PC-3 (cell line): Measurements from ENCODE around the gene PPP1R3C. TPM values are rescaled to one million over a fixed set of nuclear protein-coding genes. Genes with fewer than 3 reads are reported as not detected.

ENCODE experiments used
- ATAC-seq: fragments of 200-7000 bp; cut with Tn5 transposase; 2 replicates; pipeline ENCODE4 v1.9.1; 2020; ENCODE audit warnings: mild to moderate bottlenecking, moderate library complexity
- BruUV-seq: library from RNA; stranded (reverse); fragments of 400-500 nt; replicated peaks from 2 replicates; lab custom pipeline; 2021; lab: Mats Ljungman, UMichigan
- CTCF ChIA-PET: fragments of 300-600 bp; sonication (Branson Sonifier 250); formaldehyde crosslinking; loops from one replicate; lab custom pipeline; 2022; ENCODE audit warnings: antibody characterized with exemption; lab: Charles Lee
- POLR2A ChIA-PET: fragments of 300-600 bp; sonication (Branson Sonifier 250); formaldehyde crosslinking; loops from one replicate; lab custom pipeline; 2022; ENCODE audit warnings: antibody characterized with exemption; ENCODE audit not compliant: unreplicated experiment; lab: Charles Lee
- DNase-seq: peaks from one replicate; pipeline ENCODE4 v3.0.0-alpha.2; 2015
- H2AFZ ChIP-seq: fragments of 300-600 bp; sonication (generic); 2 replicates; pipeline ENCODE4 v1.6.0; 2016; ENCODE audit warnings: antibody characterized with exemption, low read length
- H3F3A ChIP-seq: fragments of 300-600 bp; sonication (generic); one replicate; pipeline ENCODE4 v1.6.0; 2017; ENCODE audit warnings: antibody characterized with exemption, low read length, control low read depth, mild to moderate bottlenecking; ENCODE audit not compliant: unreplicated experiment
- H3K27ac ChIP-seq: fragments of 300-600 bp; sonication (generic); 2 replicates; pipeline ENCODE4 v1.5.1; 2016; ENCODE audit warnings: mild to moderate bottlenecking, low read length
- H3K27me3 ChIP-seq: fragments of 300-600 bp; sonication (generic); 2 replicates; pipeline ENCODE4 v1.6.1; 2016; ENCODE audit warnings: low read length, mixed read lengths
- H3K36me3 ChIP-seq: fragments of 300-600 bp; sonication (generic); 2 replicates; pipeline ENCODE4 v1.6.1; 2016; ENCODE audit warnings: low read depth, mixed run types, low read length, mixed read lengths
- H3K4me1 ChIP-seq: fragments of 300-600 bp; sonication (generic); 2 replicates; pipeline ENCODE4 v1.5.1; 2016; ENCODE audit warnings: low read length; ENCODE audit not compliant: insufficient read depth
- H3K4me2 ChIP-seq: fragments of 300-600 bp; sonication (generic); 2 replicates; pipeline ENCODE4 v1.6.0; 2016; ENCODE audit warnings: low read length
- H3K4me3 ChIP-seq: fragments of 300-600 bp; sonication (generic); 2 replicates; pipeline ENCODE4 v1.5.1; 2016; ENCODE audit warnings: mild to moderate bottlenecking, low read length, mixed read lengths
- H3K79me2 ChIP-seq: fragments of 300-600 bp; sonication (generic); 2 replicates; pipeline ENCODE4 v1.6.1; 2017; ENCODE audit warnings: low read length, mixed read lengths
- H3K9ac ChIP-seq: fragments of 300-600 bp; sonication (generic); 2 replicates; pipeline ENCODE4 v1.6.0; 2016; ENCODE audit warnings: mild to moderate bottlenecking, low read length
- H3K9me2 ChIP-seq: fragments of 300-600 bp; sonication (generic); replicated peaks from 2 replicates; pipeline ENCODE4 v1.6.1; 2016; ENCODE audit warnings: mixed run types, low read length, mixed read lengths
- H3K9me3 ChIP-seq: fragments of 300-600 bp; sonication (generic); 2 replicates; pipeline ENCODE4 v1.6.1; 2016; ENCODE audit warnings: low read length, mixed read lengths
- H4K20me1 ChIP-seq: fragments of 300-600 bp; sonication (generic); 2 replicates; pipeline ENCODE4 v1.6.1; 2016; ENCODE audit warnings: low read length, mixed read lengths
- EZH2 ChIP-seq: fragments of 300-600 bp; sonication (generic); IDR thresholded peaks from one replicate; pipeline ENCODE4 v1.6.1; 2017; ENCODE audit warnings: antibody characterized with exemption, mild to moderate bottlenecking, low read length; ENCODE audit not compliant: unreplicated experiment
- EZH2phosphoT487 ChIP-seq: fragments of 300-600 bp; sonication (generic); IDR thresholded peaks from 2 replicates; pipeline ENCODE4 v1.6.1; 2018; ENCODE audit warnings: mild to moderate bottlenecking, antibody characterized with exemption, low read length, borderline replicate concordance
- intact Hi-C: fragments of 100-400 bp; cut with micrococcal nuclease; formaldehyde crosslinking; loops from 2 replicates; pipeline ENCODE4 v1.9.0; 2023
- total RNA-seq: library from RNA; depleted of rRNA; stranded (reverse); fragments of >200 nt; gene quantifications from 2 replicates; pipeline ENCODE4 v1.2.3, GENCODE V29; 2014
- TF ChIP-seq, protein P1 (sequence below): fragments of 300-600 bp; sonication (generic); conservative IDR thresholded peaks from 2 replicates; pipeline ENCODE4 v1.5.1; 2017; ENCODE audit warnings: antibody characterized with exemption, low read depth, mild to moderate bottlenecking, low read length

Gene PPP1R3C
- total RNA-seq, 1 experiment from 2014 or later, result not detected

GRCh38 chr10:91613411-91614187 is 19.3 kb downstream of the PPP1R3C start:
- no TSS peak for BruUV-seq
- Histone ChIP-seq H3K9me3 (no peaks in the 10 kb centered on the region), H3K4me1 (peaks cover 38% of the 10 kb centered on the region), H3K9ac (peak overlapping the region; percentile 70), H4K20me1 (no peaks in the 10 kb centered on the region), H3K36me3 (no peaks in the 10 kb centered on the region), H2AFZ (0 out of 2 replicates have a peak overlapping the region, but pooled peaks have one; percentile 19), H3K27me3 (no peaks in the 10 kb centered on the region), H3F3A (peaks cover 8% of the 10 kb centered on the region), H3K9me2 (no peaks in the 10 kb centered on the region), H3K27ac (peak overlapping the region; percentile 97), H3K79me2 (no peaks in the 10 kb centered on the region), H3K4me3 (peak overlapping the region; percentile 35; the same call in 1 of the 2 replicates), H3K4me2 (peak overlapping the region; percentile 72)
- CTCF ChIA-PET, result interaction anchor here (0.5 to 1.4 kb wide), 2 partner anchors 21 to 23 kb away, joined by 3 read pairs; no protein-coding TSS in a partner anchor
- ATAC-seq, result peak; percentile 83
- POLR2A ChIA-PET, result interaction anchor here (0.5 to 1.1 kb wide), 5 partner anchors 23 to 1104 kb away, joined by 3 to 5 read pairs (median 4); no protein-coding TSS in a partner anchor
- TF ChIP-seq, protein P1, sequence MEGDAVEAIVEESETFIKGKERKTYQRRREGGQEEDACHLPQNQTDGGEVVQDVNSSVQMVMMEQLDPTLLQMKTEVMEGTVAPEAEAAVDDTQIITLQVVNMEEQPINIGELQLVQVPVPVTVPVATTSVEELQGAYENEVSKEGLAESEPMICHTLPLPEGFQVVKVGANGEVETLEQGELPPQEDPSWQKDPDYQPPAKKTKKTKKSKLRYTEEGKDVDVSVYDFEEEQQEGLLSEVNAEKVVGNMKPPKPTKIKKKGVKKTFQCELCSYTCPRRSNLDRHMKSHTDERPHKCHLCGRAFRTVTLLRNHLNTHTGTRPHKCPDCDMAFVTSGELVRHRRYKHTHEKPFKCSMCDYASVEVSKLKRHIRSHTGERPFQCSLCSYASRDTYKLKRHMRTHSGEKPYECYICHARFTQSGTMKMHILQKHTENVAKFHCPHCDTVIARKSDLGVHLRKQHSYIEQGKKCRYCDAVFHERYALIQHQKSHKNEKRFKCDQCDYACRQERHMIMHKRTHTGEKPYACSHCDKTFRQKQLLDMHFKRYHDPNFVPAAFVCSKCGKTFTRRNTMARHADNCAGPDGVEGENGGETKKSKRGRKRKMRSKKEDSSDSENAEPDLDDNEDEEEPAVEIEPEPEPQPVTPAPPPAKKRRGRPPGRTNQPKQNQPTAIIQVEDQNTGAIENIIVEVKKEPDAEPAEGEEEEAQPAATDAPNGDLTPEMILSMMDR, result no peak
- TF ChIP-seq EZH2phosphoT487 (no peak), EZH2 (no peak)
- intact Hi-C loops, result loop anchor here (1.0 kb wide), 1 partner anchor 23 kb away; no protein-coding TSS in a partner anchor
- DNase-seq, result peak; percentile 93

GRCh38 chr10:91610919-91611318 is 22.0 kb downstream of the PPP1R3C start:
- no peak for TF ChIP-seq EZH2phosphoT487
- no peak for TF ChIP-seq EZH2
- no peak overlapping the region for H3K9ac ChIP-seq
- ATAC-seq (no peak), DNase-seq (no peak)
- no peaks in the 10 kb centered on the region for H3K79me2 ChIP-seq
- H3K27ac ChIP-seq, result no peak overlapping the region
- intact Hi-C loops, result no loop called here
- H3K4me1 ChIP-seq, result peaks cover 28% of the 10 kb centered on the region
- no peaks in the 10 kb centered on the region for H3K27me3 ChIP-seq
- H2AFZ ChIP-seq, result no peak overlapping the region
- ChIA-PET POLR2A (no interaction called here), CTCF (interaction anchor here (0.6 kb wide), 1 partner anchor 962 kb away, joined by 3 read pairs; no protein-coding TSS in a partner anchor)
- H3K4me3 ChIP-seq, result no peak overlapping the region
- H3F3A ChIP-seq, result peaks cover 4% of the 10 kb centered on the region
- H3K4me2 ChIP-seq, result no peak overlapping the region
- 0 out of 2 replicates have a peak, but pooled peaks cover under 1% of the 10 kb centered on the region for H3K9me3 ChIP-seq
- BruUV-seq, result no TSS peak
- H4K20me1 ChIP-seq, result no peaks in the 10 kb centered on the region
- no peaks in the 10 kb centered on the region for H3K9me2 ChIP-seq
- no peaks in the 10 kb centered on the region for H3K36me3 ChIP-seq

DNA sequence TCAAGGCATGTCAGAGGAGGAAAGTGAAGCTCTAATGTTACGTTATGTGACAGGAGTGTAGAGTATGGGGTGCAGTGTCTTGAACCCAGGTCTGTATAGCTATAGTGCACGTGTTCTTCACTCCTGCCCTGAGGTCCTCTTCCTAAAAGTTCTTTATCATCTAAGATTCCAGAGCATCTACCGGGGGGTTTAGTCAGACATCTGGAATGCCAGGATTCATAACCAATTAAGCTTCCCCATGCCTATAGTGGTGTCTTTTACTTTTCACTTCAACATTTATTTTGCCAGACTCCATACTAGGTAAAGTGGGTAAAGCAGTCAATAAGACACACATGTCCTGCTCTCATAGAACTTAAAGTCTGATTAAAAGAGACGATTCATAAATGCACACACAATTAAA is 22.4 kb downstream of the PPP1R3C start:
- DNase-seq, result no peak
- Histone ChIP-seq H3K27ac (no peak overlapping the region), H3K4me1 (peaks cover 30% of the 10 kb centered on the region), H3K9ac (no peak overlapping the region), H3K27me3 (no peaks in the 10 kb centered on the region), H2AFZ (no peak overlapping the region), H3K4me2 (no peak overlapping the region), H4K20me1 (no peaks in the 10 kb centered on the region), H3K4me3 (no peak overlapping the region), H3F3A (peaks cover 4% of the 10 kb centered on the region), H3K79me2 (no peaks in the 10 kb centered on the region), H3K9me2 (no peaks in the 10 kb centered on the region), H3K9me3 (0 out of 2 replicates have a peak, but pooled peaks cover 4% of the 10 kb centered on the region), H3K36me3 (no peaks in the 10 kb centered on the region)
- CTCF ChIA-PET, result interaction anchor here (0.6 kb wide), 1 partner anchor 963 kb away, joined by 3 read pairs; no protein-coding TSS in a partner anchor
- ATAC-seq, result no peak
- POLR2A ChIA-PET, result no interaction called here
- intact Hi-C loops, result no loop called here
- BruUV-seq, result no TSS peak
- TF ChIP-seq EZH2, result no peak
- TF ChIP-seq, protein P1, result no peak
- TF ChIP-seq EZH2phosphoT487, result no peak
